K562 (cell line): Measurements from ENCODE around the gene ACE. TPM values are rescaled to one million over a fixed set of nuclear protein-coding genes. Genes with fewer than 3 reads are reported as not detected.

Experiments
- BCLAF1 ChIP-seq, 2 experiments: fragments of 450-650 bp in 1 of 2; IDR thresholded peaks; 2 replicates each; pipeline ENCODE4 v1.6.1; 2011 to 2017; ENCODE audit warnings: low read depth in 2 of 2, antibody characterized with exemption in 1 of 2, borderline replicate concordance in 1 of 2, low read length in 1 of 2, mild to moderate bottlenecking in 1 of 2, mixed read lengths in 1 of 2; ENCODE audit not compliant: control insufficient read depth in 1 of 2
- BRD9 ChIP-seq: fragments of 450-650 bp; IDR thresholded peaks from 2 replicates; pipeline ENCODE4 v1.6.1; 2018; ENCODE audit warnings: low read depth; ENCODE audit not compliant: partially characterized antibody
- C11orf30 ChIP-seq: fragments of 450-650 bp; IDR thresholded peaks from 2 replicates; pipeline ENCODE4 v1.6.1; 2016; ENCODE audit warnings: low read depth, mild to moderate bottlenecking
- CTCF ChIP-seq, 3 experiments: IDR thresholded peaks in 2 of 3; conservative IDR thresholded peaks in 1 of 3; 2 replicates each; pipeline ENCODE4 v1.5.1; 2011 to 2012; ENCODE audit warnings: low read length in 3 of 3, mild to moderate bottlenecking in 3 of 3, control low read depth in 2 of 3, improper control_type of control experiment in 1 of 3, inconsistent platforms in 1 of 3, low read depth in 1 of 3, mixed read lengths in 1 of 3, moderate library complexity in 1 of 3; ENCODE audit not compliant: insufficient read depth in 2 of 3
- L3MBTL2 ChIP-seq: fragments of 450-650 bp; IDR thresholded peaks from 2 replicates; pipeline ENCODE4 v1.6.1; 2016; ENCODE audit warnings: mild to moderate bottlenecking, moderate library complexity
- MTA1 ChIP-seq: fragments of 450-650 bp; IDR thresholded peaks from 2 replicates; pipeline ENCODE4 v1.6.1; 2017; ENCODE audit warnings: borderline replicate concordance
- NEUROD1 ChIP-seq: fragments of 150-350 bp; IDR thresholded peaks from 2 replicates; pipeline ENCODE4 v1.6.1; 2014; ENCODE audit warnings: borderline replicate concordance, low read length, low read depth; ENCODE audit not compliant: partially characterized antibody
- NFE2 ChIP-seq: IDR thresholded peaks from 2 replicates; pipeline ENCODE4 v1.6.1; 2014; ENCODE audit warnings: antibody characterized with exemption, low read depth
- NFXL1 ChIP-seq: fragments of 450-650 bp; formaldehyde crosslinking; IDR thresholded peaks from 2 replicates; pipeline ENCODE4 v1.4.0; 2021; ENCODE audit warnings: mild to moderate bottlenecking
- SRSF1 ChIP-seq: fragments of 200-400 bp; formaldehyde crosslinking; IDR thresholded peaks from 2 replicates; pipeline ENCODE4 v1.6.1; 2017; ENCODE audit warnings: mild to moderate bottlenecking, low read depth, low read length, moderate library complexity
- TCF3 ChIP-seq: sonication (generic); formaldehyde crosslinking; IDR thresholded peaks from 2 replicates; pipeline ENCODE4 v1.4.0; 2020; ENCODE audit warnings: mild to moderate bottlenecking, missing genetic modification reagents
- TRIM28 ChIP-seq: fragments of 450-650 bp; IDR thresholded peaks from 2 replicates; pipeline ENCODE4 v1.6.1; 2017
- ZNF274 ChIP-seq: IDR thresholded peaks from 2 replicates; pipeline ENCODE4 v1.6.1; 2011; ENCODE audit warnings: low read depth, mild to moderate bottlenecking, low read length, moderate library complexity, borderline replicate concordance
- ZNF316 ChIP-seq: fragments of 450-650 bp; IDR thresholded peaks from 2 replicates; pipeline ENCODE4 v1.6.1; 2016
- ZNF778 ChIP-seq: fragments of 450-650 bp; formaldehyde crosslinking; IDR thresholded peaks from 2 replicates; pipeline ENCODE4 v1.4.0; 2020; ENCODE audit warnings: mild to moderate bottlenecking, moderate library complexity
- polyA plus RNA-seq, 8 experiments: library from polyadenylated mRNA; depleted of rRNA in 4 of 8; stranded (reverse) in 5 of 8; unstranded in 3 of 8; fragments of >200 nt; fragmentation: Nextera tagmentation in 2 of 8; fragmentation: Illumina TruSeq in 1 of 8; extraction: Ambion mirVana in 2 of 8; extraction: Trizol in 1 of 8; gene quantifications; 2 replicates each; pipeline versions ENCODE4 v1.2.1 to v1.2.3, GENCODE V29; 2011 to 2014; ENCODE audit warnings: inconsistent platforms in 1 of 8, missing spikeins in 1 of 8
- total RNA-seq, 7 experiments: library from RNA; depleted of rRNA in 6 of 7; stranded (reverse); fragments of >200 nt in 6 of 7; fragmentation: Illumina TruSeq in 2 of 7; extraction: Trizol in 2 of 7; gene quantifications; 2 replicates each; pipeline versions ENCODE4 v1.2.1 to v1.2.3, GENCODE V29; 2011 to 2021; ENCODE audit warnings: low replicate concordance in 1 of 7
- TF ChIP-seq, protein P1 (sequence below): IDR thresholded peaks from 3 replicates; pipeline ENCODE4 v1.6.1; 2011; ENCODE audit warnings: borderline replicate concordance, mild to moderate bottlenecking; ENCODE audit not compliant: insufficient read length, insufficient read depth
- TF ChIP-seq, protein P2 (sequence below): sonication (generic); formaldehyde crosslinking; IDR thresholded peaks from 2 replicates; pipeline ENCODE4 v1.9.0; 2022; ENCODE audit warnings: mild to moderate bottlenecking, missing genetic modification reagents
- TF ChIP-seq, protein P3 (sequence below): fragments of 250-450 bp; sonication (Bioruptor Pico); IDR thresholded peaks from 2 replicates; pipeline ENCODE4 v1.4.0; 2020; ENCODE audit warnings: mild to moderate bottlenecking
- TF ChIP-seq, protein P4 (sequence below): fragments of 450-650 bp; formaldehyde crosslinking; IDR thresholded peaks from 2 replicates; pipeline ENCODE4 v1.4.0; 2020; ENCODE audit warnings: mild to moderate bottlenecking, moderate library complexity

ACE gene
- total and polyA plus RNA-seq, 9 of the 15 experiments (the other 6 are each of a cell fraction or from before 2014, with no cell fraction given): 0.07 to 2.5 (median 0.47) TPM; not detected in 1

DNA sequence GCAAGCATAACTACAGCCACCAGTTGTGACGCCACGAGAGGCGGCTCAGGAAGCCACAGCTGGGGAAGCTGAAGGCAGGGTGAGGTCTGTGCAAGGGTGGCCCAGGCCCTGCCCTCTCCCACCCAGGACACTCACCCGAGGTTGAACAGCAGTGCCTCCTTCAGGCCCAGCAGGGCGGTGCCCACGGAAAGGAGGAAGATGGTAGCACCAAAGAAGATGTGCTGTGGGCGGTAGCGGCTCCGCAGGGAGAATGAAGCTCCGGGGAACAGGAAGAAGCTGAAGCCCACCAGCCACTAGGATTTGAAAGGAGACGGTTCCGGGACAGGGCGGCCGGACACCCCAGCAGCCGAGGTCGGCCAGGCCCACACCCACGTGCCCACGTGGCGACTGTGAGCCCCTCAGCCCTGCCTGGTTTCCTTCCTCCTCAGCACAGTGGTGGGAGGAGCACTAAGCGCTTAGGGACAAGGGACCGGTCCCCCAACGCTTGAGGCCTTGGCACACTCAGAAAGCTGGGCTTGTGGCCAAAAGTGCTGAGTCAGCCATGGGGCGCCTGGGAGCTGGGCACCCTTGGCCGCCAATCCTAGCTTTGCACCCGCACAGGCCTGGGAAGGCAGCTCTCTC is 41.8 kb upstream of the ACE start (continued):
- no peak for TF ChIP-seq BCLAF1 (IDR thresholded peaks at IDR 0.05; ENCODE audit: borderline replicate concordance in 1 of 2, control insufficient read depth in 1 of 2, low read depth in 2 of 2, low read length in 1 of 2)
- no peak for TF ChIP-seq TCF3 (CRISPR knock-in tag)
- no peak for TF ChIP-seq SRSF1
- TF ChIP-seq C11orf30: peak; percentile 95
- TF ChIP-seq ZNF316: peak; percentile 96
- no peak for TF ChIP-seq ZNF274
- TF ChIP-seq CTCF (IDR thresholded peaks at IDR 0.05 in 2 of 3, conservative IDR thresholded peaks at IDR 0.05 in 1 of 3; ENCODE audit: insufficient read depth in 2 of 3, low read depth in 1 of 3, low read length in 3 of 3): peak; percentile 34 to 43 (median 40); a peak in 4 of 6 replicates
- no peak for TF ChIP-seq NEUROD1
- TF ChIP-seq BRD9: no peak
- no peak for TF ChIP-seq ZNF778 (CRISPR knock-in tag)
- no peak for TF ChIP-seq NFXL1
- TF ChIP-seq, protein P1, sequence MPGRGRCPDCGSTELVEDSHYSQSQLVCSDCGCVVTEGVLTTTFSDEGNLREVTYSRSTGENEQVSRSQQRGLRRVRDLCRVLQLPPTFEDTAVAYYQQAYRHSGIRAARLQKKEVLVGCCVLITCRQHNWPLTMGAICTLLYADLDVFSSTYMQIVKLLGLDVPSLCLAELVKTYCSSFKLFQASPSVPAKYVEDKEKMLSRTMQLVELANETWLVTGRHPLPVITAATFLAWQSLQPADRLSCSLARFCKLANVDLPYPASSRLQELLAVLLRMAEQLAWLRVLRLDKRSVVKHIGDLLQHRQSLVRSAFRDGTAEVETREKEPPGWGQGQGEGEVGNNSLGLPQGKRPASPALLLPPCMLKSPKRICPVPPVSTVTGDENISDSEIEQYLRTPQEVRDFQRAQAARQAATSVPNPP: no peak
- TF ChIP-seq NFE2: peak; percentile 55; the same call in 1 of the 2 replicates
- TF ChIP-seq, protein P2, sequence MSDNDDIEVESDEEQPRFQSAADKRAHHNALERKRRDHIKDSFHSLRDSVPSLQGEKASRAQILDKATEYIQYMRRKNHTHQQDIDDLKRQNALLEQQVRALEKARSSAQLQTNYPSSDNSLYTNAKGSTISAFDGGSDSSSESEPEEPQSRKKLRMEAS (CRISPR knock-in tag): no peak
- TF ChIP-seq, protein P3, sequence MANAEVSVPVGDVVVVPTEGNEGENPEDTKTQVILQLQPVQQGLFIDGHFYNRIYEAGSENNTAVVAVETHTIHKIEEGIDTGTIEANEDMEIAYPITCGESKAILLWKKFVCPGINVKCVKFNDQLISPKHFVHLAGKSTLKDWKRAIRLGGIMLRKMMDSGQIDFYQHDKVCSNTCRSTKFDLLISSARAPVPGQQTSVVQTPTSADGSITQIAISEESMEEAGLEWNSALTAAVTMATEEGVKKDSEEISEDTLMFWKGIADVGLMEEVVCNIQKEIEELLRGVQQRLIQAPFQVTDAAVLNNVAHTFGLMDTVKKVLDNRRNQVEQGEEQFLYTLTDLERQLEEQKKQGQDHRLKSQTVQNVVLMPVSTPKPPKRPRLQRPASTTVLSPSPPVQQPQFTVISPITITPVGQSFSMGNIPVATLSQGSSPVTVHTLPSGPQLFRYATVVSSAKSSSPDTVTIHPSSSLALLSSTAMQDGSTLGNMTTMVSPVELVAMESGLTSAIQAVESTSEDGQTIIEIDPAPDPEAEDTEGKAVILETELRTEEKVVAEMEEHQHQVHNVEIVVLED: no peak
- no peak for TF ChIP-seq TRIM28
- TF ChIP-seq L3MBTL2: no peak
- TF ChIP-seq MTA1: no peak
- TF ChIP-seq, protein P4, sequence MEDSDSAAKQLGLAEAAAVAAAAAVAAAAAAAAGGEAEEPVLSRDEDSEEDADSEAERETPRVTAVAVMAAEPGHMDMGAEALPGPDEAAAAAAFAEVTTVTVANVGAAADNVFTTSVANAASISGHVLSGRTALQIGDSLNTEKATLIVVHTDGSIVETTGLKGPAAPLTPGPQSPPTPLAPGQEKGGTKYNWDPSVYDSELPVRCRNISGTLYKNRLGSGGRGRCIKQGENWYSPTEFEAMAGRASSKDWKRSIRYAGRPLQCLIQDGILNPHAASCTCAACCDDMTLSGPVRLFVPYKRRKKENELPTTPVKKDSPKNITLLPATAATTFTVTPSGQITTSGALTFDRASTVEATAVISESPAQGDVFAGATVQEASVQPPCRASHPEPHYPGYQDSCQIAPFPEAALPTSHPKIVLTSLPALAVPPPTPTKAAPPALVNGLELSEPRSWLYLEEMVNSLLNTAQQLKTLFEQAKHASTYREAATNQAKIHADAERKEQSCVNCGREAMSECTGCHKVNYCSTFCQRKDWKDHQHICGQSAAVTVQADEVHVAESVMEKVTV (CRISPR knock-in tag): no peak
